Stimulated activated CD4-positive, alpha-beta T cell treated with anti-CD3 and anti-CD28 coated beads, Interleukin-15, amount 100 ng/mL, for 24 hours (primary cell): ENCODE results near the gene P3H3.
A peak's percentile ranks its signal among the peaks of the same experiment; 100 is the strongest.
"Not testable (repeated sequence)": the region's sequence is repeated elsewhere in the genome, so short reads cannot be mapped to it uniquely, and the experiment has no call there.

Source experiments
- DNase-seq: peaks from one replicate; pipeline ENCODE4 v3.0.0-alpha.2; 2020

The P3H3 gene

GRCh38 chr12:6846316-6846869 lies 18.2 kb downstream of the P3H3 start:
- DNase-seq, result no peak

GRCh38 chr12:6847676-6848075 lies 19.5 kb downstream of the P3H3 start:
- DNase-seq, result no peak

DNA sequence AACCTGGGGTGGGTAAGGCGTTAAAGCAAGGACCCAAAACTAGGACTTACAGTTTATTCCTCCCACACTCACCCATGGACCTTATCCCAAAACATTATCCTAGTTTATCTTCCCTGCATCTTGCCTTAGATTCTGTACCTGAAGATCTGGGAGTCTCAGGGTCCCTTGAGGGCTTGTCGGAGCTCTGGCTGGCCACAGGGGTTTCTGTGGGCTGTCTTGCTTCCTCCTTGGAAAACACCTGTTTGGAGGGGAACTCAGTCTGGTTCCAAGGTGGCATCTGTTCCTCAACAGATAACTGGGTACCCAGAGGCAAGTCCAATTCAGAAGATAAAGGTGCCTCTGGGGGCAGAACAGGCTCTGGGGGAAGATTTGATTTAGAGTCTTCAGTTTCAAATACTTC lies 21.2 kb downstream of the P3H3 start:
- no peak for DNase-seq

GRCh38 chr12:6849976-6850560 lies 21.9 kb downstream of the P3H3 start:
- no peak for DNase-seq

- no peak for DNase-seq
Observed at GRCh38 chr12:6850796-6851152, 22.6 kb downstream of the P3H3 start.

GRCh38 chr12:6851153-6851920 lies 23.1 kb downstream of the P3H3 start, which contains the start of gene CDCA3:
Gene CDCA3 (minus strand): TSS chr12:6851286. CDS start chr12:6850952, 334 bp downstream.
- DNase-seq, result peak; percentile 98

- peak; percentile 99 for DNase-seq
Observed at GRCh38 chr12:6851921-6852650, 23.9 kb downstream of the P3H3 start, which contains the start of gene USP5. Gene USP5 (plus strand): TSS chr12:6852150. CDS start chr12:6852180, 30 bp downstream.

DNA sequence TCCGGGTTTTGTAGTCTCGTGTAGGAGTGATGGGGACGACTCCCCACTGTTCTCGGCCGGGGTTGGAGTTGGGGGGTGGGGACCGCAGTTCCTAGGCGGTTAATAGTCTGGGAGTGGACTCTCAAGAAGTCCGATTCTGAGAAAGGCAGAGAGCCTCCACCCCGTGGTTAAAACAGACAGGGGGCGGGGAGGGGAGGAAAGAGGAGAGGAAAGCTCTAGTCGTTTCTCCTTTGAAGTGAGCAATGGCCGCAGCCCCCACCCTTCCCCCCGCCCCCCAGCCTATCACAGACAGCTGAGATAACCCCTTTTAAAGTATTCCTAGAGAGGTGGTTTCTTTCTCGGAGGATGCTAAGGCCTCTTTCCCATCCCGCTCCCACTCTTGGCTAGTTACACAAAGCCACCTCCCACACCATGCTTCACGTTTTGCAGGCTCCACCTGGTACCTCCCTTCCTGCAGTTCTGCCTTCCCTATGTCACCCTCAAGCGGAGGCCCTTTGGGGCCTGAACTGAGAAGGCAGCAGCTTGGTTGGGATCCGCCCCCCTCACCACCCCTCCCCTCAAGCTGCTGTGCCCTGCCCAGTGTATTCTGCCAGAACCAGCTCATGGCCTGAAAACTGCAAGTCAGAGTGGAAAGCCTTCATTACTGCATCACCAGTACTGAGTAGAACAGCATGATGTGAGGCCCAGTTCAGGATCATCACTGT lies 24.6 kb downstream of the P3H3 start:
- peak; percentile 87 for DNase-seq

- no peak for DNase-seq
Observed at GRCh38 chr12:6853626-6854025, 25.4 kb downstream of the P3H3 start.

DNA sequence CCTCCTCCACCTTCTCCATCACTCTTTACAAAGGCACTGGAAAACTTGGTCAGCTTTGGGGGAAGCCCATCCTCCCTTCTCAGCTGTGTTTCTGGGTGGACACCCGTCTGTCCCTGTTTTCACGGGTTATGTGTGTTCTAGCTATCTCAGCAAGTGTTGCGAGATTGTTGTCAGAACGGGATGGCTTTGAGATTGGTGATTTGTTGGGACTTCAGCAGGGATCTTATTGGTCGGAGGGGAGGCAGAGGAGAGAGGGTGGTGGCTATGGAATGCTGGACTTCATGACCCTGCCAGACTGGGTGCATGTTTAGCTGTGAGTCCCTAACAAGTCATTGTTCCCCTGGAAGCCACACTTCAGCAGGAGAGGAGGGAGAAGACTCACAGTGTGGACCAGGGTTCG lies 25.8 kb downstream of the P3H3 start:
- no peak for DNase-seq

DNA sequence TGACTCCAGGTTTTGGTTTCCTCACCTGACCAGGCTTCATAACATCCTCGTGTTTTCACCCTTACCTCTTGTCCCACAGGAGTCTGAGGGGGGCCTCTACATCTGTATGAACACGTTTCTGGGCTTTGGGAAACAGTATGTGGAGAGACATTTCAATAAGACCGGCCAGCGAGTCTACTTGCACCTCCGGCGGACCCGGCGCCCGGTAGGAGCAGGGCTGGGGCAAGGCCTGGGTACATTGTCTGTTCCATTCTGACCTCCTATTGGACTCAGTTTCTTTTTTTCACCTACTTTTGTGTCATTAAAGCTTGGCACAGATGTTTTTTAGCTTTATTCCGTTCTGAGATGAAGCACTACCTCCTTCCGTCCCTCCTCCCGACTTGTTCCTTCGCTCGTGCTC lies 27.1 kb downstream of the P3H3 start:
- no peak for DNase-seq

- DNase-seq, result no peak
Observed at GRCh38 chr12:6858799-6859198, 30.6 kb downstream of the P3H3 start.

DNA sequence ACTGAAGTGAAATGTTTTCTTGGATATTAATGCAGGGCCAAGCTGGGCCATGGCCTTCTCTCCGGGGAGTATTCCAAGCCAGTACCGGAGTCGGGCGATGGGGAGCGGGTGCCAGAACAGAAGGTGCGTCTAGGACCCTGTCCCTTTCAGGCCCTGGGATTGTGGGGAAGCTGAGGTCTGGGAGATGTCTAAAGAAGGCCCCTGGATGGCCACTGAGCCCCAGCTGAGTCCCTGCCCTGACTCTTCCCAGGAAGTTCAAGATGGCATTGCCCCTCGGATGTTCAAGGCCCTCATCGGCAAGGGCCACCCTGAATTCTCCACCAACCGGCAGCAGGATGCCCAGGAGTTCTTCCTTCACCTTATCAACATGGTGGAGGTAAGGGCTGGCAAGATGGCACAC lies 31.9 kb downstream of the P3H3 start:
- DNase-seq, result no peak

DNA sequence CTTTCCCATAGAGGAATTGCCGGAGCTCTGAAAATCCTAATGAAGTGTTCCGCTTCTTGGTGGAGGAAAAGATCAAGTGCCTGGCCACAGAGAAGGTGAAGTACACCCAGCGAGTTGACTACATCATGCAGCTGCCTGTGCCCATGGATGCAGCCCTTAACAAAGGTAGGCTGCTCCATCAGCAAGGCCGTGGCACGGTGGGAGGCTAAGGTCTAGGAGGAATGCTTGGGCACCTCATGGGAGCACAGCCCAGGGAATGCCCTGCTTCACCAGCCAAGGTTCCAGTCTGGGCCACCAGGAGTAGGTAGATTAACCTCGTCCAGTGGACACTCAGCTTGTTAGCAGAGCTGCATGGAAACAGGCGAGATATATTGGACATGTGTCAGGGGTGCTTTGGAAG lies 32.7 kb downstream of the P3H3 start:
- no peak for DNase-seq

- DNase-seq, result no peak
Observed at GRCh38 chr12:6861391-6861790, 33.2 kb downstream of the P3H3 start.

DNA sequence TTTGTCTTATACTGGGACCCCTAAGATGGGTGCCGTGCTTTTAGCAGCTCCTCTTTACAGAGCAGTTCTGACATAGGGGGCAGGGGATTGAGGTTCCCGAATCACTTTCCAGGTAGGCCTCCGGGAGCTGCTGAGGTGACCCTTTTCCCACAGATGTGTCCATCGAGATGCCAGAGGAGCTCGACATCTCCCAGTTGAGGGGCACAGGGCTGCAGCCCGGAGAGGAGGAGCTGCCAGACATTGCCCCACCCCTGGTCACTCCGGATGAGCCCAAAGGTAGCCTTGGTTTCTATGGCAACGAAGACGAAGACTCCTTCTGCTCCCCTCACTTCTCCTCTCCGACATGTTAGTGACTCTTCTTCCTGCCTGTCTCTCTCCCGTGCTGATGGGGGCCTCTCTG lies 34.8 kb downstream of the P3H3 start:
- DNase-seq, result no peak

- no peak for DNase-seq
Observed at GRCh38 chr12:6863586-6864321, 35.5 kb downstream of the P3H3 start.

- DNase-seq, result not testable (repeated sequence)
Observed at GRCh38 chr12:6865307-6865706, 37.1 kb downstream of the P3H3 start.

- no peak for DNase-seq
Observed at GRCh38 chr12:6866163-6866919, 38.1 kb downstream of the P3H3 start.

DNA sequence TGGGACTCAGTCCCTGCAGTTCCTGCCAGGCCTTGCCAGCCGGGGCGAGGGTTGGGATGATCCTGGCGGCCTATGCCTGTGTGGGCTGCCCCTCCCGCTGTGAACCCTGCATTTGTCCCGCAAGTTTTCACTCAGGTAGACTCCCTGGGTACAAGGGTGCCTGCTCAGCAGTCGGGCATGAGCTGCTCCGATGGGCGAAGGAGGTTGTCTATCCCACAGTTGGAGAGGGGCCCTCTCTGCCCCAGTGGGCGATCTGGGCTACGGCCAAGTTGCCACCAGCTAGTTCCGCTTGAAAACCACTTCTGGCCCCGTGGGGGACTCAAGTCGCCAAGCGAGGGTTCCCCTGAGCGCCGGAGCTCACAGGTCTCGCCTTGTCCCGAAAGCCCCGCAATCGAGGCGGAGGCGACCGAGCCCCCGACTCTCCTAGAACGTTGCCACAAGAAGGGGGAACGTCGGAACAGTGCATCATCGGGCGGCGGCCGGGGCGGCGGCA lies 38.8 kb downstream of the P3H3 start:
- DNase-seq, result no peak
